Activated T-helper 1 cell treated with anti-CD3 and anti-CD28 coated beads, Interleukin-12 subunit alpha, Interleukin-12 subunit beta, Interleukin-2, Interleukin-4 antibody, amounts not matched to agents 30 ng/mL and 10 ng/mL and 1 ng/mL, durations not matched to agents 14 hours and 24 hours and 36 hours (primary cell): ENCODE measurements around the gene NTRK3. TPM values are rescaled to one million over a fixed set of nuclear protein-coding genes. Genes with fewer than 3 reads are reported as not detected.

ENCODE experiments used
- DNase-seq: peaks from one replicate; pipeline ENCODE4 v3.0.0; 2021; ENCODE audit warnings: low spot score
- H3K27ac Mint-ChIP-seq: one replicate; pipeline ENCODE4 v1.8.0; 2021; ENCODE audit warnings: mild to moderate bottlenecking, mixed read lengths
- H3K27me3 Mint-ChIP-seq: one replicate; pipeline ENCODE4 v1.8.0; 2022; ENCODE audit warnings: mild to moderate bottlenecking, moderate library complexity, mixed read lengths; ENCODE audit not compliant: insufficient read depth
- H3K36me3 Mint-ChIP-seq: one replicate; pipeline ENCODE4 v1.8.0; 2021; ENCODE audit warnings: low read depth, mixed read lengths
- H3K4me1 Mint-ChIP-seq: one replicate; pipeline ENCODE4 v1.8.0; 2021; ENCODE audit warnings: low read depth, mixed read lengths
- H3K4me3 Mint-ChIP-seq: one replicate; pipeline ENCODE4 v1.8.0; 2021; ENCODE audit warnings: mild to moderate bottlenecking, moderate library complexity, mixed read lengths
- H3K9me3 Mint-ChIP-seq: one replicate; pipeline ENCODE4 v1.8.0; 2021; ENCODE audit warnings: mixed read lengths
- intact Hi-C: fragments of 100-400 bp; cut with micrococcal nuclease; formaldehyde crosslinking; loops from one replicate; pipeline ENCODE4 v1.15.1; 2024
- total RNA-seq: library from RNA; stranded (reverse); gene quantifications from 2 replicates; pipeline ENCODE4 v1.2.3, GENCODE V29; 2022

Gene NTRK3
- total RNA-seq, 1 donor from 2014 or later, result 0.29 TPM

DNA sequence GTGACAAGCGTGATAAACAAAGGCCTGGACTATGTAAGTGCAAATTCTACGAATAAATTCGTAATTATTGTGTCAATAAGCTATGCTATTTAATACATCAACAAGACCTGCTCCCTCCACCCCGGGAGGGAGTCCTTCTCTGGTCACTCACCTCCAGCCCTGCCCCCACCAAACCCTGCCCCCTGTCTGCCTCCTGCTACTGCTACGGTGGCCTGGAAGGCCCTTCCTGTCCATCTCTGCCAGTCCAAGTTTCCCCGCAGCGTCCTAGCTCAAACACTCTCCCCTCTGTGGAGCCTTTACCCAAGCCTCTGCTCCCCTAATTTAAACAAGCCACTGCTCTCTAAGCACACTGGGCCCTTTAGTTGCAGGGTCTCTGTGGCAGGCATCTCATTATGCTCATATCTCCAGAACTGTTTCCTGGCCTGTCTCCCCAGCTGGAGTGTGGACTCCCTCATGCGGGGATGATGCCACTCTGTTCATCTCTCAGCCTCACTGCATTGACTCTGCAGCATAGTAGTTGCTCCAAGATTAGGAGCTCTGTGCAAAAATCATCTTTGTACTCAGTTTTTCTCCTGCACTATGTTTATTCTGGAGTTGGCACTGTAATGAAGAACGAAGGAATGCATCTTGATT lies 241.2 kb downstream of the NTRK3 start:
- intact Hi-C loops, result no loop called here

DNA sequence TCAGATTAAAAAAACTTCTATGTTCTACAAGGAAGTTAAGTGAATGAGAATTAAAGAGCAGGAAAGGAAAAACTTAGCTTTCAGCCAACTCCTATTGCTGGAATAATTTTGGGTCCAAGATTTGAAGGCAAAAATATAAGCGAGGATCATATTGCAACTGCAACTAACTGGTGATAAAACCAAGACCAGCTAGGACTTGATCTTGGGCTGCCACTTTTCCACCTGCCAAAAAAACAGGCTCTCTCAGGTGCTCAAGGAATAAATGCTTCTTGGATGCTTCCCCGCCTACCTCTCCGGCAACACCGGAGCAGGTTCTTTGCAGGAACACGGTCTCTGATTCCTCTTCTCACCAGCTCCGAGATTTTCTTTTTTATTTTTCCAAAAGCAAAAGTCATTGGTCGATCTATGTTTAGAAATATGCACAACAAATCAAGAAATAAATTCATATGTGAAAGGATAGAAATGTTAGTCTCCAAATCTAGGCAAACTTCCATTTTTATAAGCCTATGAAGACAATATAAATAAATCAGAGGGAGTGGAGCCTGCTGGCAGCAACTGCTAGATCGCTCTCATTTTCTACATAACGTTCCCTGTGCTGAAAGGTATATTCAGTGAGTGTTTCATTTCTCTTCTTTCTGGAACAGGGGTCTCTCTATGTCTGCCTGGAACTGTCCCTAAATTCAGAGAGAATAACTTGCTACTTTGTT lies 241.9 kb downstream of the NTRK3 start:
- peaks cover 2% of the 10 kb centered on the region for H3K27me3 Mint-ChIP-seq
- DNase-seq, result no peak
- H3K27ac Mint-ChIP-seq, result no peak overlapping the region
- no peaks in the 10 kb centered on the region for H3K9me3 Mint-ChIP-seq
- H3K36me3 Mint-ChIP-seq, result no peaks in the 10 kb centered on the region
- no peaks in the 10 kb centered on the region for H3K4me1 Mint-ChIP-seq
- H3K4me3 Mint-ChIP-seq, result no peak overlapping the region
- intact Hi-C loops, result no loop called here

More for the DNA sequence above, 241.2 kb downstream of the NTRK3 start:
- no peaks in the 10 kb centered on the region for H3K36me3 Mint-ChIP-seq
- no peak overlapping the region for H3K4me3 Mint-ChIP-seq
- no peak for DNase-seq
- H3K4me1 Mint-ChIP-seq, result no peaks in the 10 kb centered on the region
- H3K9me3 Mint-ChIP-seq, result no peaks in the 10 kb centered on the region
- no peak overlapping the region for H3K27ac Mint-ChIP-seq
- peaks cover 2% of the 10 kb centered on the region for H3K27me3 Mint-ChIP-seq

DNA sequence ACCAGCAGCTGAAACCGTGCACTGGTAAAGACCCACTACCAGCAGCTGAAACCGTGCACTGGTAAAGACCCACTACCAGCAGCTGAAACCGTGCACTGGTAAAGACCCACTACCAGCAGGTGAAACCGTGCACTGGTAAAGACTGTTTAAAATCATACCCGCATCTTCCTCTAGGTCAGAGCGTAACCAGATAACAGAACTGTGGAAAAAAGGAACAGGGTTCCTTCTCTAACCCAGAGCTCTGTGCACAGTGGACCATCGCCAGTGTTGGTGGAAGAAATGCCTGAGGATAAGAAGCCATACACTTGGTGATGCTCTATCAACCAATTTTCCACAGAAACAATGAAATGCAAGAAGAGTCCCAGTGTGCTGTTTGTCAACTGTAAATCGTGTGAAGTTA lies 243.4 kb downstream of the NTRK3 start:
- Mint-ChIP-seq H3K4me3 (no peak overlapping the region), H3K27ac (no peak overlapping the region), H3K27me3 (peaks cover 1% of the 10 kb centered on the region), H3K36me3 (no peaks in the 10 kb centered on the region), H3K9me3 (no peaks in the 10 kb centered on the region), H3K4me1 (no peaks in the 10 kb centered on the region)
- DNase-seq, result no peak
- intact Hi-C loops, result no loop called here

DNA sequence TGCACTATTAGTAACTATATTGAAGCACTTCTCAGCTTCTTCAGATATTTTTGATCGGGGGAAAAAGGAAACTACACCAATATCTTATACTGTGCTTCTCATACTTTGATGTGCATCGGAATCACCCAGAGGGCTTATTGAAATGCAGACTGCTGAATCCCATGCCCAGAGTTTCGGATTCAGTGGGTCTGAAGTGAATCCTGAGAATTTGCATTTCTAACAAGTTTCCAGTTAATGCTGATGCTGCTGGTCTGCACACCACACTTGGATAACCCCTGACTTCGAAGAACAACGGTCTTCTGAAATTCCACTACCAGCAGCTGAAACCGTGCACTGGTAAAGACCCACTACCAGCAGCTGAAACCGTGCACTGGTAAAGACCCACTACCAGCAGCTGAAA lies 243.9 kb downstream of the NTRK3 start:
- intact Hi-C loops, result no loop called here
- no peaks in the 10 kb centered on the region for H3K27me3 Mint-ChIP-seq
- no peaks in the 10 kb centered on the region for H3K36me3 Mint-ChIP-seq
- H3K27ac Mint-ChIP-seq, result no peak overlapping the region
- H3K4me1 Mint-ChIP-seq, result no peaks in the 10 kb centered on the region
- no peak overlapping the region for H3K4me3 Mint-ChIP-seq
- no peak for DNase-seq
- H3K9me3 Mint-ChIP-seq, result no peaks in the 10 kb centered on the region

DNA sequence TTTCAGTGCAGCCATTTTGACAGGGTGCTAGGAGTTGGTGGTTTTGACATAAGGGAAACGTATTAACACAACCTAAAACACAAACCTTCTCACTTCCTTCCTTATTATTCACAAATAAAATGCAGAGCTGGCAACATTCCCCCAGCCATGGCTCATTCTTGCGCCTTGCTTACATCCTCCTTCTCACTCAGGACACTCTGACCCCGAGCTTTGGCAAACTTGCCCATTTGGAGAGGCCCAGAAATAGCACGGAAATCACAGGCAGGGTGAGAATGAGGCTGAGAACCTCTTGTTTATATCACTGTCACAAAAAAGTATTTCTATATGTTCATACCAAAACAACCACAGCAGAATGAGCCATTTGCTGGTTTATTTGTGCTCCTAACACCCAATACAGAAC lies 244.3 kb downstream of the NTRK3 start:
- Mint-ChIP-seq H3K9me3 (no peaks in the 10 kb centered on the region), H3K4me3 (no peak overlapping the region), H3K36me3 (no peaks in the 10 kb centered on the region), H3K27ac (no peak overlapping the region), H3K27me3 (no peaks in the 10 kb centered on the region), H3K4me1 (no peaks in the 10 kb centered on the region)
- intact Hi-C loops, result no loop called here
- DNase-seq, result no peak

DNA sequence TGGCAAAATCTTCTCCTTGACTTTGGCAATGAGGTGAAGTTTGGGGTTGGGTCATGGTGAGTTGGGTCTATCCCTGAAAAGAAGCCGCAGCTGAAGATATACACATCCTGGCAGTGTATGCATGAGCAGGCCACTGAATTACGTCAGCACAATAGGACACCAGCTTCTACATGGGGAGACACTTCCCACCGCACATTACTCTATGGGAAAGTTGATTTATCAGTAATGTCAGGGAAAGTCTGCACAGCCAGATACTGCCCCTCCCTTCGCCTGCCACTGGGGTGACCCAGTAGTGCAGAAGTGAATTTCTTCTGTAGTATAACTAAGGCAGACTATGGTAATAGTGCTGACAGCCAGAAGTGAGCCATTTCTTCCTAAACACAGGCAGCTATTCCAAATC lies 245.0 kb downstream of the NTRK3 start:
- Mint-ChIP-seq H3K27me3 (no peaks in the 10 kb centered on the region), H3K4me3 (no peak overlapping the region), H3K4me1 (no peaks in the 10 kb centered on the region), H3K36me3 (no peaks in the 10 kb centered on the region), H3K27ac (no peak overlapping the region), H3K9me3 (no peaks in the 10 kb centered on the region)
- no peak for DNase-seq
- intact Hi-C loops, result no loop called here

DNA sequence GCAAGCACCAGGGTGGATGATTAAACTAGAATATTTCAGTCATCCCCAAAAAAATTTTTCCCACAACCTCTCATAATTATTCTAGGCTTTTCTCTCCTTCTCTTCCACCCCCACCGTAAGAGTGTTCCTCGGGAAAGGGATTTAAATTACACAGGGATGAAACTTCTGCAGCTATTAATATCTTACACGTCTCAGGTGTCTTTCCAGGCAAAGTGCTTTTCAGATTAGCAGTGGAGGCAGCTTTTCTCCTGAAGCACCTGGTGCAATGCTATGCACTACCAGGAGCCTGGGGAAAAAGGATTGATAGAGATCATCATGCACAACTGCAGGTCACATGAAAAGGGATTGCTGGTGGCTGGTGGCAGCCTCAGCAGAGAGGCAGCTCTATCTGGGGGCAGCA lies 250.4 kb downstream of the NTRK3 start:
- no peaks in the 10 kb centered on the region for H3K4me1 Mint-ChIP-seq
- no peaks in the 10 kb centered on the region for H3K9me3 Mint-ChIP-seq
- H3K27me3 Mint-ChIP-seq, result peaks cover 4% of the 10 kb centered on the region
- intact Hi-C loops, result no loop called here
- H3K4me3 Mint-ChIP-seq, result no peak overlapping the region
- H3K36me3 Mint-ChIP-seq, result no peaks in the 10 kb centered on the region
- H3K27ac Mint-ChIP-seq, result no peak overlapping the region
- DNase-seq, result no peak

DNA sequence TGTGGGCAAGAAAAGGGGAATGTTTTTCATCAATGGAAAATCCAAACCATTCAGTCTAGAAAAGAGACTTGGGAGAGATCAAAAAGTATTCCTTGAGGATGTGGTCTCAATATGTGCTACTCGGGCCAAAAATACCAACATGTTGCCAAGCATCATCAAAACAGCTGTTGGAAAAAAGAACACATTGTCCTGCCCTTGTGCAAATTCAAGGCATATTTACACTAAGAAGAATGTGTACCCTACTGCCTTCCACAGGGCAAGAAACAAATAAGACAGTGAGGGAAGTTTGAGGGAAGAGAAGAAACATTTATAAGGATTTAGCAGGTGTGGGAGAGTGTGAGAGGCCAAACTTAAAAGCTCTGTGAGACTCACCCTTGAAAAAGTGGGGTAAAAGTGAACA lies 252.1 kb downstream of the NTRK3 start:
- H3K36me3 Mint-ChIP-seq, result no peaks in the 10 kb centered on the region
- no peak for DNase-seq
- peaks cover 4% of the 10 kb centered on the region for H3K27me3 Mint-ChIP-seq
- no peak overlapping the region for H3K27ac Mint-ChIP-seq
- intact Hi-C loops, result no loop called here
- H3K9me3 Mint-ChIP-seq, result no peaks in the 10 kb centered on the region
- no peaks in the 10 kb centered on the region for H3K4me1 Mint-ChIP-seq
- no peak overlapping the region for H3K4me3 Mint-ChIP-seq

DNA sequence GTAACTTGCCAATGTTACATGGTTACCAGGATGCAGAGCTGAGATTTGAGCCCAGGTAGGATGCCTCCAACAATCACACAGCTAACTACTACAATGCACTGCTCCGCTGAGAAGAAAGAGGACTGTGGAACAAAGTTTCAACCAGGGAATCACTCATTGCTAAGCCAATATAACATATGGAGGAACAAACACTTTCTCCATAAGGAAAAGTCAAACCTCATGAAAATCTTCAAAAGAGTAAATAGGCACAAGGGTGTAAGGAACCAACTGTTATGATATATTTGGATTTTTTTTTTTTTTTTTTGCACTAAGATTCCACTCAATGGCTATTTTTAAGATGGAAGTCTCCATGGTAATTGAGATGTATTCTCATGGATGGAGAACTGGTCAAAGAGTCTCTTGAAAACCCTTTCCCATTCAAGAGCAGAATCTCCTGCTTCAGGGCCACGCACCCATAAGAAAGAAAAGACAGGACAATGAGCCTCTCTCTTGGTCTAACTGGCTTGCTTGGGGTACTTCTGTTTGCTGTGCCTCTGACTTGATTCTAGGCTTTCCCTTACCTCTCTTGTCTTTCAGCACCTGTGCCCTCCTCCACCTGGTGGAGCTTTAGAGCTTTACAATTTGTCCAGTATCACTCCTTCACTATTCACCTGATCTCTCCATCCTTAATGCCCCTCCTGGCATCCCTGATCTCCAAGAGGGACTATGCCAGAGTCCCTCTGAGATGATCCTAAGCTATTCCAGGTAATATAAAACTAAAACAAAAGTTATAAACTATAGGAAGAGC lies 252.8 kb downstream of the NTRK3 start:
- Mint-ChIP-seq H3K36me3 (no peaks in the 10 kb centered on the region), H3K9me3 (no peaks in the 10 kb centered on the region), H3K4me1 (no peaks in the 10 kb centered on the region), H3K27me3 (peaks cover 4% of the 10 kb centered on the region), H3K4me3 (no peak overlapping the region), H3K27ac (no peak overlapping the region)
- intact Hi-C loops, result no loop called here
- no peak for DNase-seq

DNA sequence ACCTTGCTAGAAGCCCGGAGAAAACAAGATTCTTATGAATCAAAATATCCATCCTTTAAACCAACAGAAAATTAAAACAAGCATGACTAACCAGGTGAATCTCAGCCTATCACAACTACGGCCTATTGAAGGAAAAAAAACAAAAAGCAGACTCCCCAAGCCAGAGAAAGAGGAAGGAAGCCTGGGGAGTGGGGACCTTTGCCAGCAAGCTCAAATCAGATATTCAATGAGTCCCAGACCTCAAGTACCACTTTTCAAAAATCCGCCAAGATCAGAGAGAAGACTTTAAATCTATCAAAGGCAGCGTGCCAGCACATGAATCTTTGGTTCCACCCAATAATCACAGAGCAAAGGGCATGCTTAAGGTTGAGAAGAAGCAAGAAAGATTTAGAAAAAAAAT lies 253.8 kb downstream of the NTRK3 start:
- Mint-ChIP-seq H3K4me1 (no peaks in the 10 kb centered on the region), H3K27me3 (peaks cover 4% of the 10 kb centered on the region), H3K36me3 (no peaks in the 10 kb centered on the region), H3K9me3 (no peaks in the 10 kb centered on the region), H3K27ac (no peak overlapping the region), H3K4me3 (no peak overlapping the region)
- intact Hi-C loops, result no loop called here
- DNase-seq, result no peak

DNA sequence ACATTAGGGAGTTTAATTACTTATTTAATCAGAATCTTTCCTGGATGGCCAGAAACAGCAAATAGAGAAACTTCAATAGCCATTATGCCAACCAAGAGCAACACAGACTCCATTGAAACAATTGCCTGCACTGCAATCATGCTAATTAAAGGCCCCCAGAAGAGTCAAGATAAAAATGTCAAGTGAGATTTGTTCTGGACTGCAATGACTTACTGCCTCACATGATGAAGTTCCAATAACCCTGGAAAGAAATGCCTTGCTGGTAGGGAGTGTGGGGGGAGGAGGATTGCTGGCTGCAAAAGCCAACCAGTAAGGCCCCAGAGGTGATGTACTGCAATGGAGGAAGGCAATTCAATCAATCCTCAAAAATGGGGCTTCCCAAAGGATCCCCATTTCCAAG lies 257.9 kb downstream of the NTRK3 start:
- H3K27ac Mint-ChIP-seq, result no peak overlapping the region
- no peak for DNase-seq
- no peaks in the 10 kb centered on the region for H3K27me3 Mint-ChIP-seq
- intact Hi-C loops, result no loop called here
- H3K9me3 Mint-ChIP-seq, result no peaks in the 10 kb centered on the region
- no peaks in the 10 kb centered on the region for H3K4me1 Mint-ChIP-seq
- no peaks in the 10 kb centered on the region for H3K36me3 Mint-ChIP-seq
- no peak overlapping the region for H3K4me3 Mint-ChIP-seq

DNA sequence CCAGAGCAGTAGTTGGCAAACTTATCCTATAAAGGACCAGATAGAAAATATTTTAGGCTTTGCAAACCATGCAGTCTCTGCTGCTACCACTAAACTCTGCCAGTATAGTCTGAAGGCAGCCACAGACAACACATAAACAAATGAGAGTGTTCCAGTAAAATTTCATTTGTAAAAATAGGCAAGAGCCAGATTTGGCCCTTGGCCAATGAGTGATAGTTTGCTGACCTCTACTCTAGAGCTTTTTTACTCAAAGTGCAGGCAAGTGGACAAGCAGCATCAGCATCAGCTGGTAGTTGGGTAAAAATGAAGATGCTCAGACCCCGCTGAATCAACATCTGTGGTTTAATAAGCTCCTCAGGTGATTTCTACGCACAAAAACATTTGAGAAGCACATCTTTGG lies 269.8 kb downstream of the NTRK3 start:
- no peak overlapping the region for H3K27ac Mint-ChIP-seq
- no peaks in the 10 kb centered on the region for H3K9me3 Mint-ChIP-seq
- intact Hi-C loops, result no loop called here
- no peak overlapping the region for H3K4me3 Mint-ChIP-seq
- no peaks in the 10 kb centered on the region for H3K27me3 Mint-ChIP-seq
- no peak for DNase-seq
- H3K4me1 Mint-ChIP-seq, result no peaks in the 10 kb centered on the region
- no peaks in the 10 kb centered on the region for H3K36me3 Mint-ChIP-seq

DNA sequence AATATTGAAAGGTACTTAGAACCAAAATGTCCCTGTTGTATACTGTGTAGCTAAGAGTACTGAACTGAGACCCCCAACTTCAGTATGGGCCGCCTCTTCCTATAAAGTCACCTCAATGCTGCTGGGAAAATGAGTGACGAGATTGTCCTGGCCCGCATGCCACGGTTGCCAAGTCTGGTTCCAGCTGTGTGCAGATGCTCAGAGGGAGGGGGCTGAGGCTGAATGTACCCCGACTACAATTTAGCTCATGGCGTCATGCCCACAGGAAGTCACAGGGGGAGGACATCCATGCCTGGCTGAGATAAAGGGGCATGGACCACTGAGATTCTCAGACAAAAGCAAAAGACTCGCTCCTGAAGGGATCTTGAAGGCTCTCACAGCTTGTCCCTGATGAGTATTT lies 271.1 kb downstream of the NTRK3 start:
- Mint-ChIP-seq H3K27ac (no peak overlapping the region), H3K27me3 (no peaks in the 10 kb centered on the region), H3K9me3 (no peaks in the 10 kb centered on the region), H3K4me1 (no peaks in the 10 kb centered on the region), H3K4me3 (no peak overlapping the region), H3K36me3 (no peaks in the 10 kb centered on the region)
- intact Hi-C loops, result no loop called here
- no peak for DNase-seq
